ENCODE measurements around the gene ARX. TPM values are rescaled to one million over a fixed set of nuclear protein-coding genes. Genes with fewer than 3 reads are reported as not detected.

Gene ARX
- total RNA-seq, 2 donors from 2014 or later = 1.0 TPM; not detected in 1

- H3K36me3 ChIP-seq (replicated peaks in 1 of 2; ENCODE audit: insufficient read depth in 1 of 2, low read depth in 2 of 2) = no peaks in the 10 kb centered on the region
- no peaks in the 10 kb centered on the region for H3K9me3 ChIP-seq
- H3K27ac ChIP-seq = no peak overlapping the region
- 83 to 85% methylated on average over 6 to 16 of the region's 16 CpGs for WGBS, 2 donors
- H3K27me3 ChIP-seq = no peaks in the 10 kb centered on the region
- intact Hi-C loops (cut with DNase I) = no loop called here
- ATAC-seq (no peak), DNase-seq (no peak)
- no peaks in the 10 kb centered on the region for H3K4me1 ChIP-seq
- TF ChIP-seq CTCF (IDR thresholded peaks at IDR 0.05) = no peak
- no peak for TF ChIP-seq POLR2A (IDR thresholded peaks at IDR 0.05)
- no peak overlapping the region for H3K4me3 ChIP-seq
These were observed 13.6 kb upstream of the ARX start for GRCh38 chrX:25029288-25029825.

- TF ChIP-seq POLR2A (IDR thresholded peaks at IDR 0.05) = no peak
- TF ChIP-seq CTCF (IDR thresholded peaks at IDR 0.05) = no peak
- DNase-seq (no peak), ATAC-seq (no peak)
- intact Hi-C loops (cut with DNase I) = no loop called here
- H3K27me3 ChIP-seq = no peaks in the 10 kb centered on the region
- no peaks in the 10 kb centered on the region for H3K4me1 ChIP-seq
- no peaks in the 10 kb centered on the region for H3K9me3 ChIP-seq
- no peaks in the 10 kb centered on the region for H3K36me3 ChIP-seq (replicated peaks in 1 of 2; ENCODE audit: insufficient read depth in 1 of 2, low read depth in 2 of 2)
- H3K27ac ChIP-seq = no peak overlapping the region
- H3K4me3 ChIP-seq = no peak overlapping the region
- WGBS, 2 donors = 63 to 74% methylated on average over 6 to 7 of the region's 7 CpGs
These were observed 13.0 kb upstream of the ARX start for GRCh38 chrX:25028726-25029125.

GRCh38 chrX:25026576-25026975, 10.8 kb upstream of the ARX start:
- Histone ChIP-seq H3K4me3 (no peak overlapping the region), H3K9me3 (no peaks in the 10 kb centered on the region), H3K27me3 (peaks cover 0 to 4% of the 10 kb centered on the region in 2 donors), H3K27ac (no peak overlapping the region), H3K36me3 (replicated peaks in 1 of 2; ENCODE audit: insufficient read depth in 1 of 2, low read depth in 2 of 2) (no peaks in the 10 kb centered on the region), H3K4me1 (no peaks in the 10 kb centered on the region)
- TF ChIP-seq POLR2A (IDR thresholded peaks at IDR 0.05) = no peak
- 35 to 52% methylated on average over 6 of the region's 6 CpGs for WGBS, 2 donors
- no peak for DNase-seq
- intact Hi-C loops (cut with DNase I) = no loop called here
- no peak for ATAC-seq

- Histone ChIP-seq H3K4me3 (no peak overlapping the region), H3K27ac (no peak overlapping the region), H3K9me3 (no peaks in the 10 kb centered on the region), H3K4me1 (peaks cover 7% of the 10 kb centered on the region), H3K27me3 (peaks cover 0 to 4% of the 10 kb centered on the region in 2 donors), H3K36me3 (replicated peaks in 1 of 2; ENCODE audit: insufficient read depth in 1 of 2, low read depth in 2 of 2) (no peaks in the 10 kb centered on the region)
- DNase-seq = no peak
- WGBS, 2 donors = 41 to 53% methylated on average over 2 of the region's 2 CpGs
- intact Hi-C loops (cut with DNase I) = no loop called here
- no peak for ATAC-seq
- TF ChIP-seq CTCF (IDR thresholded peaks at IDR 0.05) (no peak), POLR2A (IDR thresholded peaks at IDR 0.05) (no peak)
These were observed 9.8 kb upstream of the ARX start for GRCh38 chrX:25025615-25026014.

- intact Hi-C loops (cut with DNase I) = no loop called here
- TF ChIP-seq CTCF (IDR thresholded peaks at IDR 0.05) (no peak), POLR2A (IDR thresholded peaks at IDR 0.05) (no peak)
- Histone ChIP-seq H3K27me3 (peaks cover 0 to 12% of the 10 kb centered on the region in 2 donors), H3K4me3 (no peak overlapping the region), H3K36me3 (replicated peaks in 1 of 2; ENCODE audit: insufficient read depth in 1 of 2, low read depth in 2 of 2) (no peaks in the 10 kb centered on the region), H3K27ac (no peak overlapping the region), H3K4me1 (peaks cover 12% of the 10 kb centered on the region), H3K9me3 (no peaks in the 10 kb centered on the region)
- ATAC-seq (no peak), DNase-seq (no peak)
- 24 to 25% methylated on average over 1 of the region's 1 CpG for WGBS, 2 donors
These were observed 8.1 kb upstream of the ARX start for GRCh38 chrX:25023908-25024307.

All from body of pancreas (tissue), 4 donors.